HG03196 (cell line): ENCODE data around the gene C10orf53.
"Not testable (repeated sequence)": the region's sequence is repeated elsewhere in the genome, so short reads cannot be mapped to it uniquely, and the experiment has no call there.

ENCODE experiments used
- ATAC-seq: cut with Tn5 transposase; IDR thresholded peaks from one replicate; pipeline ENCODE4 v1.9.1; 2021; ENCODE audit not compliant: unreplicated experiment

C10orf53 gene

GRCh38 chr10:49688261-49688846 lies 8.9 kb downstream of the C10orf53 start:
- ATAC-seq = no peak

GRCh38 chr10:49688920-49689319 lies 9.5 kb downstream of the C10orf53 start:
- ATAC-seq = no peak

- no peak for ATAC-seq
Measured at GRCh38 chr10:49689882-49690510, 10.5 kb downstream of the C10orf53 start.

- ATAC-seq = no peak
Measured at GRCh38 chr10:49690698-49691356, 11.4 kb downstream of the C10orf53 start.

GRCh38 chr10:49691588-49691987 lies 12.1 kb downstream of the C10orf53 start:
- ATAC-seq = no peak

GRCh38 chr10:49694466-49694865 lies 15.0 kb downstream of the C10orf53 start:
- ATAC-seq = no peak

- no peak for ATAC-seq
Measured at GRCh38 chr10:49696311-49696710, 16.9 kb downstream of the C10orf53 start.

- ATAC-seq = no peak
Measured at GRCh38 chr10:49698679-49699078, 19.2 kb downstream of the C10orf53 start.

- no peak for ATAC-seq
Measured at GRCh38 chr10:49700211-49700610, 20.8 kb downstream of the C10orf53 start.

GRCh38 chr10:49700997-49701396 lies 21.5 kb downstream of the C10orf53 start:
- no peak for ATAC-seq

GRCh38 chr10:49707585-49707984 lies 28.1 kb downstream of the C10orf53 start:
- ATAC-seq = no peak

GRCh38 chr10:49709934-49710333 lies 30.5 kb downstream of the C10orf53 start:
- ATAC-seq = no peak

GRCh38 chr10:49710966-49711365 lies 31.5 kb downstream of the C10orf53 start:
- ATAC-seq = no peak

GRCh38 chr10:49711481-49711880 lies 32.0 kb downstream of the C10orf53 start:
- no peak for ATAC-seq

GRCh38 chr10:49713266-49713665 lies 33.8 kb downstream of the C10orf53 start:
- no peak for ATAC-seq

GRCh38 chr10:49715157-49715556 lies 35.7 kb downstream of the C10orf53 start:
- not testable (repeated sequence) for ATAC-seq

- no peak for ATAC-seq
Measured at GRCh38 chr10:49726593-49726992, 47.1 kb downstream of the C10orf53 start.

- ATAC-seq = no peak
Measured at GRCh38 chr10:49733866-49734265, 54.4 kb downstream of the C10orf53 start.

- ATAC-seq = no peak
Measured at GRCh38 chr10:49734676-49735075, 55.2 kb downstream of the C10orf53 start.

- ATAC-seq = no peak
Measured at GRCh38 chr10:49735161-49735560, 55.7 kb downstream of the C10orf53 start.

- ATAC-seq = no peak
Measured at GRCh38 chr10:49735848-49736563, 56.6 kb downstream of the C10orf53 start.
